NCI-H1092 treated with DMSO at 0.1 percent for 48 hours (cell line): ENCODE measurements around the gene SYPL2.

Source experiments
- DNase-seq: peaks from one replicate; lab custom pipeline; 2025; lab: John Stamatoyannopoulos, UW

The SYPL2 gene

GRCh38 chr1:109492779-109493178 is 26.4 kb downstream of the SYPL2 start:
- DNase-seq = no peak

GRCh38 chr1:109493227-109493626 is 26.9 kb downstream of the SYPL2 start:
- DNase-seq = no peak

- DNase-seq = peak; percentile 81
Observed at GRCh38 chr1:109493805-109494539, 27.6 kb downstream of the SYPL2 start, which contains the start of gene CYB561D1. TSS of gene CYB561D1 (plus strand) at chr1:109494094. CDS start at chr1:109494140, 46 bp downstream.

- no peak for DNase-seq
Observed at GRCh38 chr1:109495738-109496137, 29.4 kb downstream of the SYPL2 start.

- no peak for DNase-seq
Observed at GRCh38 chr1:109497449-109498160, 31.3 kb downstream of the SYPL2 start.

- peak; percentile 54 for DNase-seq
Observed at GRCh38 chr1:109498161-109498801, 31.9 kb downstream of the SYPL2 start.

- DNase-seq = no peak
Observed at GRCh38 chr1:109499081-109499480, 32.7 kb downstream of the SYPL2 start.

- DNase-seq = peak; percentile 24
Observed at GRCh38 chr1:109499661-109500536, 33.6 kb downstream of the SYPL2 start.

GRCh38 chr1:109500941-109501381 is 34.6 kb downstream of the SYPL2 start:
- no peak for DNase-seq

- no peak for DNase-seq
Observed at GRCh38 chr1:109501644-109502363, 35.5 kb downstream of the SYPL2 start.

GRCh38 chr1:109502364-109502851 is 36.1 kb downstream of the SYPL2 start:
- DNase-seq = no peak

GRCh38 chr1:109503935-109504334 is 37.6 kb downstream of the SYPL2 start:
- no peak for DNase-seq

- no peak for DNase-seq
Observed at GRCh38 chr1:109504974-109505373, 38.6 kb downstream of the SYPL2 start.

- no peak for DNase-seq
Observed at GRCh38 chr1:109508001-109508872, 41.9 kb downstream of the SYPL2 start.

GRCh38 chr1:109508873-109509175 is 42.5 kb downstream of the SYPL2 start:
- no peak for DNase-seq

GRCh38 chr1:109509176-109510134 is 43.1 kb downstream of the SYPL2 start, which contains the start of gene AMIGO1:
TSS of gene AMIGO1 (minus strand) at chr1:109509727. CDS start at chr1:109508912, 815 bp downstream.
- peak; percentile 59 for DNase-seq

GRCh38 chr1:109513110-109513710 is 46.9 kb downstream of the SYPL2 start:
- DNase-seq = no peak

- no peak for DNase-seq
Observed at GRCh38 chr1:109514846-109515245, 48.5 kb downstream of the SYPL2 start.
